NCI-H2107 (cell line): ENCODE data around the gene NUP62.
A peak's percentile ranks its signal among the peaks of the same experiment; 100 is the strongest.
"Not testable (repeated sequence)": the region's sequence is repeated elsewhere in the genome, so short reads cannot be mapped to it uniquely, and the experiment has no call there.

Experiments used
- DNase-seq: peaks from one replicate; lab custom pipeline; 2025; lab: John Stamatoyannopoulos, UW

NUP62 gene, protein sequence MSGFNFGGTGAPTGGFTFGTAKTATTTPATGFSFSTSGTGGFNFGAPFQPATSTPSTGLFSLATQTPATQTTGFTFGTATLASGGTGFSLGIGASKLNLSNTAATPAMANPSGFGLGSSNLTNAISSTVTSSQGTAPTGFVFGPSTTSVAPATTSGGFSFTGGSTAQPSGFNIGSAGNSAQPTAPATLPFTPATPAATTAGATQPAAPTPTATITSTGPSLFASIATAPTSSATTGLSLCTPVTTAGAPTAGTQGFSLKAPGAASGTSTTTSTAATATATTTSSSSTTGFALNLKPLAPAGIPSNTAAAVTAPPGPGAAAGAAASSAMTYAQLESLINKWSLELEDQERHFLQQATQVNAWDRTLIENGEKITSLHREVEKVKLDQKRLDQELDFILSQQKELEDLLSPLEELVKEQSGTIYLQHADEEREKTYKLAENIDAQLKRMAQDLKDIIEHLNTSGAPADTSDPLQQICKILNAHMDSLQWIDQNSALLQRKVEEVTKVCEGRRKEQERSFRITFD

DNA sequence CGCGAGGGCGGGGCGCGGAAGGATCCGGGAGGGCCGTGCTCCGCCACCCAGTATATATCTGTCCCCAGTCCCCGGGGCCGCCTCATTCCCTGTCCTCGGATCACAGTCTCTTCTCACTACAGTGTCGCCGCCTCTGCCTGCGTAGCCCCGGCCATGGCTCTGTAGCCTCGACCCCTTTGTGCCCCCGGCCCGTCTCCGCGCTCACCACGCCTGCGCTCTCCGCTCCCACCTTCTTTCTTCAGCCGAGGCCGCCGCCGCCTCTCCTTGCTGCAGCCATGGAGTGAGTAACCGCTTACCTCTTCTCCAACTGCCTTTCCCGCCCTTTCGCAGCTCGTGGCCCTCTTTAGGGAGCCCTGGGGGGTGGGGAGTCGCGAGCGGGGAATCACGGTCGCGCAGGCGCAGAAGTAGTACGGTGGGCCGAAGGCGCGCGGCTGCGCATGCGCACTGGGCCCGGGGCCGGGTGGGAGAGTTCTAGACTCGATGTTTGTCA lies at the start of gene NUP62, which contains the start of gene ATF5:
NUP62 (minus strand) TSS at position 384 of the 490 bp plus-strand sequence. CDS start 19,697 bp downstream, outside the sequence.
ATF5 (plus strand) TSS at position 85 of the 490 bp plus-strand sequence. CDS start 1,646 bp downstream, outside the sequence.
- peak; percentile 63 for DNase-seq

DNA sequence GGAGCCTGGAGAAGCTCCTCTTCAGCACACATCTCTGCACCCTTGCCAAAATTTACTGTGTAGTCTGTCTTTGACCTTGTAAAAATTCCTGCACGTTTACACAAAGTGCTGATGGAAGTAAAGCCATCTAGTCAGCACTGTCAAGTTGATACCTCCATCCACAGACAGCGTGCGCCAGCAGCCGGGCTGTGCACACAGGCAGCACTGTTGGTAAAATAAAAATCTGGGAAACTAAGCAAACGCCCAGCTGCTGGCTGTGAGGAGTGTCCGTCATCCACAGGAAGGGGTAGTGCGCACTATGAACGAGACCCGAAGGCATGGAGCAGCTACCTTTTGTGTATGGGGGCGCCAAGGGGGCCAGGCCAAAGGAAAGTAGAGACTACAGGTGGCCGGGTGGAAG lies 49.0 kb upstream of the NUP62 start:
- no peak for DNase-seq

DNA sequence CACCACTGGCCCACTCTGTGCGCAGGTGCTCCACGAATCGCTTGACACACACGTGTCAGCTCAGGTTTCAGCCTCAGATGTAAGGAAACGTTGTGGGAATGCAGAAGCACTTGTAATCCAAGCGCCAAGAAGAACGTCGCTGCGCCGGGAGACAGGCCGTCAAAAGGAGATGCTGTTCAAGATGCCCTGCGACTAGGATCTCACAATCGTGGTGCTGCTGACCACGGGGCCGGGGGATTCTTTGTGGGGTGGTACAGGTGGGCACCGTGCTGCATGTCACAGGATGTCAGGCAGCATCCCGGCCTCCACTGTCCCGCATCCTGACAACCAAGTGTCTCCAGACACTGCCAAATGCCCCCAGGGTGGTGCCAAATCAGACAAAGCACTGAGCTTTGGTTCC lies 48.6 kb upstream of the NUP62 start:
- DNase-seq = peak; percentile 11

DNA sequence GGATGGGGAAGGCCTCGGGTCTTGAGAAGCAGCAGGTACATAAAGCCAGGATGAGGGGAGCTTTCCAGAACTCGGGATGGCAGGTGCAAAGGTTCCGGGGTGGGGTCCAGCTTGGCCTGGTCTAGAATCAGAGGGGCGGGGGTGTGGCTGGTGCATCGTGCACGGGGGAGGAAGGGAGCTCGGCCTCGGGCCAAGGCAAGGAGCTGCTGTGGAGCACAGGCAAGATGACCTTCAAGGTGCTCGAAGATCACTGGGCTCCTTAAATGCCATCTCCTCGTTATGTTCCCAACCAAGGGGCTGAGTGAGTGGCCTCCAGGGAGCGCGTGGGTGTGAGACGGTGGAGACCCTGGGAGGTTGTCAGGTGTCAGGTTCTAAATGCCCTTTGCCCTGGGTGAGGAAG lies 47.8 kb upstream of the NUP62 start:
- DNase-seq = no peak

DNA sequence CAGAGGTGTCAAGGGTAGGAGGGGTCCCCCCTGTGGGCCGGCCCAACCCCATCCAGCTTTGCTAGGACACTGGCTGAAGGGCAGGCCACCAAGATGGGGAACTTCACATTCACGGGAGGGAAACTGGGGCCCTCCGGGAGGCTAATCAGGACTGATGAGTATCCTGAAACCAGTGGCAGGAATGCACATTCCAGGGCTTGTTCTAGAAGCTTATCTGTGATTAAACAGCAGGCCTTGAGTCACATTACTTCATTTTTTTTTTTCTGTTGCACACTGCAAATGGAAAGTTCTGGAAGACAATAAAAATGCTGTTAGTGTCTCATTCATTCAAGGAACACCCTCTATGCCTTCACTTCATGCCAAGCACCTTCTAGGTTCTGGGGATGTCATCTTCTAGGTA lies 47.2 kb upstream of the NUP62 start:
- no peak for DNase-seq

DNA sequence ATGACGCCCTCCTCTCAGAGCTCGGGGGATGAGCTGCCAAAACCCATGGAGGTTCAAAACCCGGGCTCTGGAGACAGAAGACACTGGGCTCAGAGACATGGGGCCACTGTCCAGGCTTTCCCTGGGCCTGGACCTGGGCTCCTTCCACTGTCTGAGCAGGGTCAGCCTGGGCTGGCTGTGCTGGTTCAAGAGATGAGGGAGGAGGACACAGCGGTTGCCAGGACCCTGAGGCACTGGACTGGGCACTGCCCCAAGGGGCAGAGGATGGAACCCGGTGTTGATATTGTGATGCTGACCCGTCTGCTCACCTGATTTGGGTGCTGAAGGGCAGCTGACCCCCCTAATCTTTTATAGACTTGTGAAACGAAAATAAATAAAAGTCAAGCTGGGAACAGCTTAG lies 45.7 kb upstream of the NUP62 start:
- DNase-seq = no peak

DNA sequence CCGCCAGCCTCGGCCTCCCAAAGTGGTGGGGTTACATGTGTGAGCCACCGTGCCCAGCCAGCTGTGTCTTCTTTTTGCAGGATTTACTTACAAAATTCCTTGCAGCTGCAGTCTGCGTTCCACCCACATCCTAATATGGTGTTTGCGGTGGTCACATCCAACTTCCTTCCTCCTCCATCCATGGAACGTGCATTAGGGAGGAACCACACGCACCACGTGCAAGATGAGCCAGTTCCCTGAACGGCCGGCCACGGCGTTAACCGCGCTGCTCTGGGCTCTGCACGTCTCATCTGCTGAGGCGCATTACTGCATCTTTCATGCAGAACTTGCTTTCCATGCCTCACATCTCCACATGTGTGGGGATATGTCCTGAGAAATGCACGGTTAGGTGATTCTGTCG lies 44.7 kb upstream of the NUP62 start:
- DNase-seq = no peak

DNA sequence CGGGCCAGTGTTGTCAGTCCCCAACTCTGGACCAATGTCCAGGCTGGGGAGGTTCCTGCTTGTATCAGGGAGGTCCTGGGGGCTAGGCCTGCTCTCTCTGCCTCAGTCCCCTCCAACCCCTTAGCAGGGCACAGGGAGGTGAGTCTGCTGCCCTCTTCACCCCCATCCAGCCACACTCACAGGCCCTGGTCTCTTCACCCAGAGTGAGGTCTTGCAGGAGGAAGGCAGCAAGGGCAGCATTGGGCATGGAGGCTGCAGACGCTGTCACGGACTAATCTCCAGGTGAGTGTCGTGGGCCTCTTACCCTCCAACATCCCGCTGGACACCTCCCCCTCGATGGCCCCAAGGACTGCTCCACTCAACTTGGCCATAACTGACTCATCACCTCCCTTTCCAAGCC lies 43.5 kb upstream of the NUP62 start:
- no peak for DNase-seq

DNA sequence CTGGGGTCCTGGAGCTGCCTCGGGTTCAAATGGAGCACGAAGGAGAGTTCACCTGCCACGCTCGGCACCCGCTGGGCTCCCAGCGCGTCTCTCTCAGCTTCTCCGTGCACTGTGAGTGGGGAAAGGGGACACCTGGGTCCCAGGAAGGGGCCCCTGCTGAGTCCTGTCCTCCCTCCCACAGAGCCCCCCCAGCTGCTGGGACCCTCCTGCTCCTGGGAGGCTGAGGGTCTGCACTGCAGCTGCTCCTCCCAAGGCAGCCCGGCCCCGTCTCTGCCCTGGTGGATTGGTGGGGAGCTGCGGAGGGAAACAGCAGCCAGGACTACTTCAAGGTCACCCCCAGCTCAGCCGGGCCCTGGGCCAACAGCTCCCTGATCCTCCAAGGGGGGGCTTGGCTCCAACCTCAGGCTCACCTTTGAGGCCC lies 42.7 kb upstream of the NUP62 start:
- no peak for DNase-seq

DNA sequence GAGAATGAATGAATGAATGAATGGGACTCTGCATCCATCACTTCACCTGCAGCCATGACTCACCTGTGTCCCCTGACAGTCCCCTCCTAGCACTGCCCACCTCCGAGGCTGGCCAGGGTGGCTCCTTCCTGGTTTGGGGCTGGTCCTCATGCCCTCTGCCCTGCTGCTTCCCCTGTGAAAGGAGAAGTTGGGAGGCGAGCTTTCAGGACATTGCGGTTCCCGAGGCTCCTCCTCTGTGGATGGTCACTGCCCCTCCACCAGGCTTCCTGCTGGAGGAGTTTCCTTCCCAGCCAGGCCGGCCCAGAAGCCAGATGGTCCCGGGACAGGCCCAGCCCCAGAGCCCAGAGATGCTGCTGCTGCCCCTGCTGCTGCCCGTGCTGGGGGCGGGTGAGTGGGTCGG lies 40.1 kb upstream of the NUP62 start:
- not testable (repeated sequence) for DNase-seq

DNA sequence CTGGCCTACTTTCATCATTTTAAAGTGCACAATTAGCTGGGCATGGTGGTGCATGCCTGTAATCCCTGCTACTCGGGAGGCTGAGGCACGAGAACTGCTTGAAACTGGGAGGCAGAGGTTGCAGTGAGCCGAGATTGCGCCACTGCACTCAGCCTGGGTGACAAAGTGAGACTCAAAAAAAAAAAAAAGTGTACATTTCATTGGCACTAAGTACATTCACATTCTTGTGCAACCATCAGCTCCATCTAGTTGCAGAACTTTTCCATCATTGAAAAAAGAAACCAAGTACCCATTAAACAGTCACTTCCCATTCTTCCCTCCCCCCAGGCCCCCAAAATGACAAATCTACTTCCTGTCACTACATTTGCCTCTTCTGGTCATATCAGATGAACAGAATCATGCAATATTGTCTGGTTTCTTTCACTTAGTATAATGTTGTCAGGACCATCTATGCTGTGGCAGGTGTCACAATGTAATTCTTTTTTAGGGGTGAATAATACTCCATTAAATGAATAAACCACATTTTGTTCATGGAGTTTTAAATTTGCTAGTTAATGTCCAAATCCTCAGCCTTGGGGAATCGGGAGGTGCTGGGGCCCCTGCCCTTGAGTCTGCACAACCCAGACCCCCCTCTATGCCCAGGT lies 39.1 kb upstream of the NUP62 start:
- no peak for DNase-seq

DNA sequence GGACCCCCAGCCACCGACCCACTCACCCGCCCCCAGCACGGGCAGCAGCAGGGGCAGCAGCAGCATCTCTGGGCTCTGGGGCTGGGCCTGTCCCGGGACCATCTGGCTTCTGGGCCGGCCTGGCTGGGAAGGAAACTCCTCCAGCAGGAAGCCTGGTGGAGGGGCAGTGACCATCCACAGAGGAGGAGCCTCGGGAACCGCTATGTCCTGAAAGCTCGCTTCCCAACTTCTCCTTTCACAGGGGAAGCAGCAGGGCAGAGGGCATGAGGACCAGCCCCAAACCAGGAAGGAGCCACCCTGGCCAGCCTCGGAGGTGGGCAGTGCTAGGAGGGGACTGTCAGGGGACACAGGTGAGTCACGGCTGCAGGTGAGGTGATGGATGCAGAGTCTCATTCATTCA lies 31.7 kb upstream of the NUP62 start, which contains the start of gene SIGLEC11:
SIGLEC11 (minus strand) TSS at position 193 of the 400 bp plus-strand sequence; CDS start at position 102, 91 bp downstream.
- DNase-seq = not testable (repeated sequence)

DNA sequence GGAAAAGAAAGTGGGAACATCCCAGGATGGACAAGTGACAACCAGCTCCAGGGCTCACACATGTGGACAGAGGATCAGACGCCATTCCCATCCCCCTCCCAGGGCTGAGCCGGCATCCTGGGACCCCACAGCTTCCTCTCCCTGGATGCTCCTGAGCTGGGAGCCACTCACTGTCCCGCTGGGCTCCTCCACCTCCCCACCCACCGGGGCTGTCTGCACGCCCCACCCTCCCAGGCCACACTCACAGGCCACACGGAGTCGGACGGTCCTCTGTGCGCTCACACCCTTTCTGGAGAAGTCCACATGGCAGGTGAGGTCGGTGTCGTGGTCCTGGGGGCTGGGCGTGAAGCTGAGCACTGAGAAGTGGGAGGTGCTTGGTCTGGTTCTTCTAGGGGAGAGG lies 30.6 kb upstream of the NUP62 start:
- not testable (repeated sequence) for DNase-seq

DNA sequence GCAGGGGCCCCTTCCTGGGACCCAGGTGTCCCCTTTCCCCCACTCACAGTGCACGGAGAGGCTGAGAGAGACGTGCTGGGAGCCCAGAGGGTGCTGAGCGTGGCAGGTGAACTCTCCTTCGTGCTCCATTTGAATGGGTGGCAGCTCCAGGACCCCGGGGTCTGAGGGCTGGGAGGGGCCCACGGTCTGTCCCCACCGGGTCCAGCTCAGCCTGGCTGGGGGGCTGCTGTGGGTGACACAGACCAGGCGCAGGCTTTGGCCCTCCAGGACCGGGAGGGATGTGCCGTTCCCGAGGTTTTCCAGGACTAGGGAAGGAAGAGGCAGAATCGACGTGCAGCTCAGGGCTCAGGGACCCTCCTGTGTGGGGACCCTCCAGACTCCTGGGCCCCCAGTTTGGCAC lies 29.3 kb upstream of the NUP62 start:
- DNase-seq = not testable (repeated sequence)

DNA sequence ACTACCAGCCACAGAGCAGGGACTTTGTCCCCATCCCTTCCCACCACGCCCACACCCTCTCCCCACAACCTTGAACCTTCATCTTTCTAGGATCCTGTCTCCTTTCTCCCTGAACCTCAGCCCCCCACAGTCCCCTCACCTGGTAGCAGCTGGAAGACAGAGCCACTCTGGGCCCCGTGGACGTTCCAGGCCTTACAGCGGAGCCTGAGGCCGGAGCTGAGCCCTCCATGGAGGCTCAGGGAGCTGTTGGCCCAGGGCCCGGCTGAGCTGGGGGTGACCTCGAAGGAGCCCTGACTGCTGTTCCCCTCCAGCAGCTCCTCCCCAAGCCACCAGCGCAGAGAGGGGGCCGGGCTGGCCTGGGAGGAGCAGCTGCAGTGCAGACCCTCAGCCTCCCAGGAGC lies 28.8 kb upstream of the NUP62 start:
- DNase-seq = not testable (repeated sequence)

DNA sequence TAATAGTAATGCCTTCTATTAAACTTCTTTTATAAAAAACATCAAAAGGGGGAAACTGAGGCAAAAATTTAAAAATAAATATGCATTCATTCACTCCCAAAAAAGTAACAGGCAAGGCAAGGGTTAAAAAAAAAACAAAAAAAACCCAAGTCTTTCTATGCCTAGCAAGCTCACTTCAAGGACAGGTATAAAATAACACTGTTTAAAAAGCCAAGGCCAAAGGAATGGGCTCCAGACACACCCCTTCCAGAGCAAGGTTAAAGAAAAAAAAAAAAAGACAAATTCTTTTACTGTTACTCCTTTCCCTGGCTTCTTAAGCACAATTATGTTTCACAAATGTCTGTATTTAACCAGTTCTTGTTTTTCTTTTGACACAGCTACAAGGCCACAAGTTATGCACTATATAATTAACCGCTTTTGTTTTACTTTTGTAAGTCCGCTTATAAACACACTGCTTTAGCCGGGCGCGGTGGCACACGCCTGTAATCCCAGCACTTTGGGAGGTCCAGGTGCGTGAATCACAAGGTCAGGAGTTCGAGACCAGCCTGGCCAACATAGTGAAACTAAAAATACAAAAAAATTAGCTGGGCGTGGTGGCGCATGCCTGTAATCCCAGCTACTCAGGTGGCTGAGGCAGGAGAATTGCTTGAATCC lies 28.1 kb upstream of the NUP62 start:
- no peak for DNase-seq

DNA sequence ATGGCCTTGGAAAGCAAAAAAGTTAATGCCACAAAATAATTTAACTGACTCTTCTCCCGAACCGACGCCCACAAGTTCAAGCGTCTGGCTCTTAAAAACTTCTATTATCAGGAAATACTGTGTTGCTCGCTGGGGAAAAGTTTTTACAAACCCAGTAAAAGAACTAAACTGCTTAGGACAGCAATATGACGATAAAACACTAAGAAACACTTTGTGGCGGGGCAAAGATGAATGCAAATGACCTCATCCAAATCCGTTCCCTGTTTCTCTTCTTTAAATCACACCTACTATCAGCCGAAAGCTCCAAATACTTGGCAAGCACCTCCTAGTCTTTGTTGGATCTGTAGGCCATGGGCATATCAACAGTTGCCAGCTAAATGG lies 26.8 kb upstream of the NUP62 start:
- DNase-seq = no peak

DNA sequence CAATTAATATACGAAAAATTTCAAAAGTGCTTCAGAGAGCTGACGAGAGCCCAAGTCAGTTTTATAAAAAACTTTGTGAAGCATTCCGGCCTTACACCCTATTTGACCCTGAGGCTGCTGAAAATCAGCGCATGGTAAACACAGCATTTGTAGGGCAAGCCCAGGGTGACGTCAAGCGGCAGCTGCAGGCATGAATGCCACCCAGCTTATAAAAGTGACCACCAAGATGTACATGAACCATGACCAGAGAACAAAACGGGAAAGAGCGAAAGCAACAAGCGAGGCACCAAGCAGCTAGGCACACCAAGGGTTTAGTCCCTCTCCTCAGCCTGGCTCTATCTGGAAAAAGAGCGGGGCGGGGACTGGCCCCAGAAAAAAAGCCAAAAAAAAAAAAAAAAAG lies 25.6 kb upstream of the NUP62 start:
- DNase-seq = no peak

DNA sequence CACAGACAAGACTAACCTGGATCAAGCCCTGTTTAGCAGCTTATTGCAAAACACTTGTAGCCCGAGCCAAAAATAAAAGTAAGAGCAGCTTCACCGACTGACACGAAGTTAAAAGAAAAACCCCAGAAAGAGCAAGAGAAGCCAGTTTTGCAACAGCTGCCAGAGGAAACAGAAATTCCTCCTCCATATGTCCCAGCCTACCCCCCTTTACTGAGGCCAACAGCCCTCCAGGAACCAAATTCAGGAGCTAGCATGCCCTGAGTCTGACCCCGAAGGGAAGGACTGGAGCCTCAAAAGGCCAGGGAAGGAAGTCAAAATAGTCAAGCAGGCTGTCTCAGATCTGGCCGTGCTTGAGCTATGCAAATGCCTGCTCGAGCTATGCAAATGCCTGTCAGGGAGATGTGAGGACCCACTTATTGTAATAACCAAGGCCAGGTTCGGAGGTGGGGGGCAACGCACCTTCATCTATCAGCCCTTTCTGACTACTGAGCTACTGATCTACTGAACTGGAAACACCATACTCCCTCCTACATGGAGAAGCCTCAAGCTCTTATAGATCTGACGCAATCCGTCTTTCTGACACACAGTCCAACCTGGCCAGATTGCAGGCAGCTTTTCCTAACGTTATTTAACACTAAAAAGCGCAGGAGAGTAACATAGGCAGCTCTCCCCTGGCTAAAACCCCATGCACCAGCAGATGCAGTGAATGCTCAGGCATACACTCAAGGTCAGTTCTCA lies 25.0 kb upstream of the NUP62 start:
- DNase-seq = no peak

DNA sequence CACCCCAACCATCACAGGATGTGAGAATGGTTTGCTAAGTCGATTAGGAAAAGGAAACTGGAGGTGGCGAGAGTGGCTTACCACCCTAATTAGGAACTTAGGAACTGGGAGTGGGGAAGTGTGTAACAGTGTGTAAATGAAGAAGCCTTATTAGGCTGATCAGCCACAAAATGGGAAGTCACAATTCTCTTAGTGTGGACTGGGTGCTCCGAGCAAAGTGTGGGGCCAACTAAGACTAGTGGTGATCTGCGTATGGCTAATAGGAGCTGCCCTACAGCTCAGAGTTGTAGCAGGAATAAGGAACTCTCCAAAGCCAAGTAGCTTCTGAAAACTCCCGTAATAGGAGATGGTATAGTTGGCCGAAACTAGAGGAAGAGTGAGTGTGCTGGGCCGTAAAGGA lies 24.1 kb upstream of the NUP62 start:
- DNase-seq = no peak

DNA sequence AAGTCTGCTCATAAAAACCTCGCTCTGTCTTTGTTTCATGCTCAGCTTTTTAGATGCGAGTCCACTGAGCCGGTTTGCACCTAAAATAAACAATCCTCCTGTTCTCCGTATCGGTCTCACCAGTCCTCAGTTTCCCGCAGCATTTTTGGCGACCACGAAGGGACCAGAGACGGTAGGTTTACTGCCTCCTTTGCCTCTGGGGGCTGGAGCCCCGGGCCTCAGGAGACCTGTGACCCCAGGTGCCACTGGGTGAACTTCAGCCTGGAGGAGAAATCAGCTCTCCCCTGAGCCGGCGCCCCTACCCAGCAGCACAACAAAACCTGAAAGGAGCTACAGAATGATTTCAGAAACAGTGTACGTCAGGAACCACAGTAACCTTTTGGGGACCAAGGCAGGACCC lies 23.6 kb upstream of the NUP62 start:
- no peak for DNase-seq

DNA sequence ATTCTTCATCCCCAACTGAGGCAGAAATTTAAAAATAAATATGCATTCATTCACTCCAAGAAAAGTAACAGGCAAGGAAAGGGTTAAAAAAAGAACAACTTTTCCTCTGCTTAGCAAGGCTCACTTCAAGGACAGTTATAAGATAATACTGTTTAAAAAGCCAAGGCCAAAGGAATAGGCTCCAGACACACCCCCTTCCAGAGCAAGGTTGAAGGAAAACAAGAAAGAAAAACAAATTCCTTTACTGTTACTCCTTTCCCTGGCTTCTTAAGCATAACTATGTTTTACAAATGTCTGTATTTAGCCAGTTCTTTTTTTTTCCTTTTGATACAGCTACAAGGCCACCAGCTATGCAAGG lies 23.2 kb upstream of the NUP62 start:
- no peak for DNase-seq
